T-helper 2 cell treated with Interferon-gamma antibody and Interleukin-4, amounts not matched to agents 5 μg/mL and 100 μg/mL, for 36 hours (primary cell): ENCODE results near the gene PIK3C3.

Source experiments
- DNase-seq: peaks from one replicate; pipeline ENCODE4 v3.0.0; 2021; ENCODE audit warnings: low spot score
- H3K27ac Mint-ChIP-seq: one replicate; pipeline ENCODE4 v1.8.0; 2021; ENCODE audit warnings: mild to moderate bottlenecking, mixed read lengths
- H3K27me3 Mint-ChIP-seq: one replicate; pipeline ENCODE4 v1.8.0; 2021; ENCODE audit warnings: low read depth, mixed read lengths
- H3K36me3 Mint-ChIP-seq: one replicate; pipeline ENCODE4 v1.8.0; 2021; ENCODE audit warnings: low read depth, mixed read lengths
- H3K4me1 Mint-ChIP-seq: one replicate; pipeline ENCODE4 v1.8.0; 2021; ENCODE audit warnings: low read depth, mixed read lengths
- H3K4me3 Mint-ChIP-seq: one replicate; pipeline ENCODE4 v1.8.0; 2022; ENCODE audit warnings: mild to moderate bottlenecking, moderate library complexity, mixed read lengths
- H3K9me3 Mint-ChIP-seq: one replicate; pipeline ENCODE4 v1.8.0; 2021; ENCODE audit warnings: mixed read lengths

Gene PIK3C3

GRCh38 chr18:42018831-42019230 lies 63.8 kb downstream of the PIK3C3 start:
- Mint-ChIP-seq H3K27me3 (no peaks in the 10 kb centered on the region), H3K36me3 (peaks cover 30% of the 10 kb centered on the region)

GRCh38 chr18:42024131-42024530 lies 69.1 kb downstream of the PIK3C3 start:
- Mint-ChIP-seq H3K27me3 (no peaks in the 10 kb centered on the region), H3K9me3 (no peaks in the 10 kb centered on the region), H3K4me3 (no peak overlapping the region), H3K4me1 (peaks cover 24% of the 10 kb centered on the region), H3K27ac (no peak overlapping the region), H3K36me3 (peaks cover 24% of the 10 kb centered on the region)
- DNase-seq: no peak

More at GRCh38 chr18:42018831-42019230, 63.8 kb downstream of the PIK3C3 start:
- DNase-seq: no peak
- Mint-ChIP-seq H3K27ac (no peak overlapping the region), H3K9me3 (no peaks in the 10 kb centered on the region), H3K4me3 (no peak overlapping the region), H3K4me1 (peaks cover 4% of the 10 kb centered on the region)

- H3K4me3 Mint-ChIP-seq: no peak overlapping the region
- H3K36me3 Mint-ChIP-seq: peaks cover 29% of the 10 kb centered on the region
- DNase-seq: no peak
- H3K9me3 Mint-ChIP-seq: no peaks in the 10 kb centered on the region
- no peaks in the 10 kb centered on the region for H3K27me3 Mint-ChIP-seq
- H3K27ac Mint-ChIP-seq: no peak overlapping the region
- peaks cover 27% of the 10 kb centered on the region for H3K4me1 Mint-ChIP-seq
Observed at GRCh38 chr18:42025491-42025890, 70.5 kb downstream of the PIK3C3 start.

- DNase-seq: peak; percentile 18
- Mint-ChIP-seq H3K4me1 (peaks cover 27% of the 10 kb centered on the region), H3K4me3 (no peak overlapping the region), H3K9me3 (no peaks in the 10 kb centered on the region), H3K27me3 (no peaks in the 10 kb centered on the region), H3K27ac (no peak overlapping the region), H3K36me3 (peaks cover 27% of the 10 kb centered on the region)
Observed at GRCh38 chr18:42025974-42026625, 71.1 kb downstream of the PIK3C3 start.

GRCh38 chr18:42028247-42028832 lies 73.3 kb downstream of the PIK3C3 start:
- no peak for DNase-seq
- H3K27me3 Mint-ChIP-seq: no peaks in the 10 kb centered on the region
- no peak overlapping the region for H3K27ac Mint-ChIP-seq
- peaks cover 25% of the 10 kb centered on the region for H3K4me1 Mint-ChIP-seq
- no peak overlapping the region for H3K4me3 Mint-ChIP-seq
- no peaks in the 10 kb centered on the region for H3K9me3 Mint-ChIP-seq
- H3K36me3 Mint-ChIP-seq: peaks cover 30% of the 10 kb centered on the region

- Mint-ChIP-seq H3K27ac (no peak overlapping the region), H3K27me3 (no peaks in the 10 kb centered on the region), H3K9me3 (no peaks in the 10 kb centered on the region), H3K4me1 (peaks cover 23% of the 10 kb centered on the region), H3K4me3 (no peak overlapping the region), H3K36me3 (peaks cover 34% of the 10 kb centered on the region)
- no peak for DNase-seq
Observed at GRCh38 chr18:42029092-42029491, 74.1 kb downstream of the PIK3C3 start.

- DNase-seq: no peak
- Mint-ChIP-seq H3K36me3 (peaks cover 32% of the 10 kb centered on the region), H3K27ac (no peak overlapping the region), H3K9me3 (no peaks in the 10 kb centered on the region), H3K4me3 (no peak overlapping the region), H3K27me3 (no peaks in the 10 kb centered on the region), H3K4me1 (peaks cover 14% of the 10 kb centered on the region)
Observed at GRCh38 chr18:42030586-42031182, 75.7 kb downstream of the PIK3C3 start.

GRCh38 chr18:42032447-42032846 lies 77.4 kb downstream of the PIK3C3 start:
- H3K4me1 Mint-ChIP-seq: peaks cover 8% of the 10 kb centered on the region
- peaks cover 31% of the 10 kb centered on the region for H3K36me3 Mint-ChIP-seq
- no peaks in the 10 kb centered on the region for H3K27me3 Mint-ChIP-seq

GRCh38 chr18:42033137-42033810 lies 78.2 kb downstream of the PIK3C3 start:
- H3K27me3 Mint-ChIP-seq: no peaks in the 10 kb centered on the region
- H3K4me3 Mint-ChIP-seq: no peak overlapping the region
- peaks cover 33% of the 10 kb centered on the region for H3K36me3 Mint-ChIP-seq
- no peak for DNase-seq
- peaks cover 8% of the 10 kb centered on the region for H3K4me1 Mint-ChIP-seq
- H3K27ac Mint-ChIP-seq: no peak overlapping the region
- no peaks in the 10 kb centered on the region for H3K9me3 Mint-ChIP-seq

More at GRCh38 chr18:42032447-42032846, 77.4 kb downstream of the PIK3C3 start:
- H3K27ac Mint-ChIP-seq: no peak overlapping the region
- H3K4me3 Mint-ChIP-seq: no peak overlapping the region
- no peaks in the 10 kb centered on the region for H3K9me3 Mint-ChIP-seq
- no peak for DNase-seq

GRCh38 chr18:42038936-42039335 lies 83.9 kb downstream of the PIK3C3 start:
- no peak for DNase-seq
- H3K4me3 Mint-ChIP-seq: no peak overlapping the region
- H3K27me3 Mint-ChIP-seq: no peaks in the 10 kb centered on the region
- peaks cover 4% of the 10 kb centered on the region for H3K4me1 Mint-ChIP-seq
- H3K9me3 Mint-ChIP-seq: no peaks in the 10 kb centered on the region
- peaks cover 22% of the 10 kb centered on the region for H3K36me3 Mint-ChIP-seq
- no peak overlapping the region for H3K27ac Mint-ChIP-seq

- H3K27me3 Mint-ChIP-seq: no peaks in the 10 kb centered on the region
- no peaks in the 10 kb centered on the region for H3K9me3 Mint-ChIP-seq
- H3K4me3 Mint-ChIP-seq: no peak overlapping the region
- DNase-seq: no peak
- H3K27ac Mint-ChIP-seq: no peak overlapping the region
- H3K36me3 Mint-ChIP-seq: peaks cover 21% of the 10 kb centered on the region
- peaks cover 4% of the 10 kb centered on the region for H3K4me1 Mint-ChIP-seq
Observed at GRCh38 chr18:42039396-42039795, 84.4 kb downstream of the PIK3C3 start.

GRCh38 chr18:42041793-42042192 lies 86.8 kb downstream of the PIK3C3 start:
- DNase-seq: no peak
- Mint-ChIP-seq H3K9me3 (no peaks in the 10 kb centered on the region), H3K4me3 (no peak overlapping the region), H3K27me3 (no peaks in the 10 kb centered on the region), H3K36me3 (peaks cover 18% of the 10 kb centered on the region), H3K4me1 (peaks cover 4% of the 10 kb centered on the region), H3K27ac (no peak overlapping the region)

GRCh38 chr18:42045346-42045745 lies 90.3 kb downstream of the PIK3C3 start:
- Mint-ChIP-seq H3K27ac (no peak overlapping the region), H3K27me3 (no peaks in the 10 kb centered on the region), H3K4me1 (peaks cover 6% of the 10 kb centered on the region), H3K9me3 (no peaks in the 10 kb centered on the region), H3K36me3 (peaks cover 18% of the 10 kb centered on the region), H3K4me3 (no peak overlapping the region)
- no peak for DNase-seq

GRCh38 chr18:42047721-42048120 lies 92.7 kb downstream of the PIK3C3 start:
- peaks cover 22% of the 10 kb centered on the region for H3K36me3 Mint-ChIP-seq
- H3K4me3 Mint-ChIP-seq: no peak overlapping the region
- DNase-seq: no peak
- no peaks in the 10 kb centered on the region for H3K27me3 Mint-ChIP-seq
- H3K27ac Mint-ChIP-seq: no peak overlapping the region
- peaks cover 6% of the 10 kb centered on the region for H3K4me1 Mint-ChIP-seq
- no peaks in the 10 kb centered on the region for H3K9me3 Mint-ChIP-seq
